Activated CD8-positive, alpha-beta memory T cell treated with anti-CD3 and anti-CD28 coated beads for 1 hour (primary cell): ENCODE measurements around the gene ELOB.
"Not testable (repeated sequence)": the region's sequence is repeated elsewhere in the genome, so short reads cannot be mapped to it uniquely, and the experiment has no call there.

Experiments
- DNase-seq, 2 donors: peaks; one replicate each; pipeline ENCODE4 v3.0.0-alpha.2; 2020; ENCODE audit warnings: low read depth in 1 of 2; ENCODE audit errors: extremely low read depth in 1 of 2

ELOB gene

DNA sequence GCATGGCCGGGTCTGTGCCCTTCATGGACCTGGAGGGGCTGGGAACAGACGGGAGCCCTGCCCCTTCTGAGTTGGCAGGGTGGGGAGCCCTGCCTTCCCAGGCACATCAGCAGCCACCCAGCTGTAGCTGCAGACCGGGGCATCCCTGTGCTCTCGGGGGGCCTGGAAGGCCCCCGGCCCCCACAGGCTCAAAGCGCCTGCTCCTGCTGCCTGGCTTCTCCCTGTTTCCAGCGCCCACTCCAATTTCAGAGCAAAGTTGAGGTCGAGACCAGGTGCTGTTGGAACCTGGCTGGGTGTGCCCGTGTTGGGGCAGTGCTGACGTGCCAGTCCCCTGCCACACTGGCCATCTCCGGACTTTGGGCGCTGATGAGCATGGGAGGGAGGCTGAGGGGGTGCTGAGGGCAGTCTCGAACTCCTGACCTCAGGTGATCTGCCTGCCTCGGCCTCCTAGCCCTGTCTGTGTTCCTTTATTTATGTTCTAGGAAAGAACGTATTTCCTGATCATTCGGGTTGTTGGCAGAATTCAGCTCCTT, 52.2 kb downstream of the ELOB start:
- DNase-seq: no peak

DNA sequence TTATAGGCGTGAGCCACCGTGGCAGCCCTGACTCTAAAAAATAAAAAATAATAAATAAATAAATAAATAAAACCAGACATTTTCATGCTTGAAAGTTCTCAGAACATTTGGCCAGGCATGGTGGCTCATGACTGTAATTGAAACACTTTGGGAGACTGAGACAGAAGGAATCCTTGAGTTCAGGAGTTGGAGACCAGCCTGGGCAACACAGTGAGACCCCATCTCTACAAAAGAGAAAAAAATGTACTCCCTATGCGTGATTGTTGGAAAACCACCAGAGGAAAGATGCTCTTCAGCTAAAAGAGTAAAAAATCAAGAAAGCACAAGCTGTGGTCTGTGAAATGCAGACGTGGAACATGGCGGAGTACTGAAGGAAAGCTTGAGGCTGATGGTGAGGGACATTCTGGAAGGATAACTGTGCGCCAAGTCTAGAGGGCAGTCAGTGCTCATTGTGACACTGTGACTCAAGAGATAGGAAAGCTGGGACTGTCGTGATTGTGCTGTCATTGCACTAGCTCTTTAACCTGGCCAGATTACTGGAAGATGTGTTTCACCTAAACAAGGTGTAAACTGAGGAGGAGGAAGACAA, 52.9 kb downstream of the ELOB start:
- no peak for DNase-seq

DNA sequence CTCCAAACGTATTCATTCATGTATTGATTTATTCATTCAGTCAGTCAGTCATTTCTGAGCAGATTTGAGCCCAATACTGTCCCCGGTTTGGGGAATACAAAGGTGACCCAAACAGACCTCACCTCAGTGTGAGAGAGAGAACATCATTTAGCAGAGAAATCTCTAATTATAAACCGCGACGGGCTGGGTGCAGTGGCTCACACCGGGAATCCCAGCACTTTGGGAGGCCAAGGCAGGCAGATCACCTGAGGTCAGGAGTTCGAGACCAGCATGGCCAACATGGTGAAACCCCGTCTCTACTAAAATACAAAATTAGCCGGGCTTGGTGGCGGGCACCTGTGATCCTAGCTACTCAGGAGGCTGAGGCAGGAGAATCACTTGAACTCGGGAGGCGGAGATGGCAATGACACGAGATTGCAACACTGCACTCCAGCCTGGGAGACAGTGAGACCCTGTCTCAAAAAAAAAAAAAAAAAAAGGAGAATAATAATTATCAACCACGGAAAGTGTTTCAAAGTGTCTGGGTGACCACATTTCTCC, 55.4 kb downstream of the ELOB start:
- not testable (repeated sequence) for DNase-seq
